Measurements from ENCODE around the gene TPRG1L. TPM values are rescaled to one million over a fixed set of nuclear protein-coding genes. Genes with fewer than 3 reads are reported as not detected.

Gene TPRG1L
- total and polyA plus RNA-seq, 2 experiments from 2014 or later = 6.2 to 20.3 TPM

- TF ChIP-seq ZNF462 (CRISPR knock-in tag; IDR thresholded peaks at IDR 0.05) = no peak
- TF ChIP-seq STAT1 (IDR thresholded peaks at IDR 0.05; ENCODE audit: unreplicated experiment) = no peak
- no peak for TF ChIP-seq NANOG (IDR thresholded peaks at IDR 0.05; ENCODE audit: borderline replicate concordance)
- TF ChIP-seq REST (IDR thresholded peaks at IDR 0.05; ENCODE audit: unreplicated experiment) = no peak
These were observed 21.8 kb downstream of the TPRG1L start (continued) for GRCh38 chr1:3646596-3646995.
